Measurements from ENCODE around the gene KCNJ6.

KCNJ6 gene

GRCh38 chr21:37631319-37632117 lies 284.7 kb downstream of the KCNJ6 start:
- no peak for DNase-seq

GRCh38 chr21:37630872-37631271 lies 285.4 kb downstream of the KCNJ6 start:
- DNase-seq = no peak

GRCh38 chr21:37628362-37628761 lies 287.9 kb downstream of the KCNJ6 start:
- no peak for DNase-seq

GRCh38 chr21:37627561-37627960 lies 288.7 kb downstream of the KCNJ6 start:
- no peak for DNase-seq

- no peak for DNase-seq
Measured at GRCh38 chr21:37627074-37627473, 289.2 kb downstream of the KCNJ6 start.

GRCh38 chr21:37626320-37626719 lies 289.9 kb downstream of the KCNJ6 start:
- DNase-seq = no peak

- no peak for DNase-seq
Measured at GRCh38 chr21:37623689-37624088, 292.6 kb downstream of the KCNJ6 start.

- DNase-seq = no peak
Measured at GRCh38 chr21:37623183-37623582, 293.1 kb downstream of the KCNJ6 start.

GRCh38 chr21:37622755-37623154 lies 293.5 kb downstream of the KCNJ6 start:
- DNase-seq = no peak

- DNase-seq = no peak
Measured at GRCh38 chr21:37620401-37620800, 295.9 kb downstream of the KCNJ6 start.

- no peak for DNase-seq
Measured at GRCh38 chr21:37619464-37619974, 296.7 kb downstream of the KCNJ6 start.

- no peak for DNase-seq
Measured at GRCh38 chr21:37618081-37618480, 298.2 kb downstream of the KCNJ6 start.

- DNase-seq = no peak
Measured at GRCh38 chr21:37615962-37616361, 300.3 kb downstream of the KCNJ6 start.

GRCh38 chr21:37614351-37614875 lies 301.8 kb downstream of the KCNJ6 start:
- no peak for DNase-seq

- no peak for DNase-seq
Measured at GRCh38 chr21:37607081-37607480, 309.2 kb downstream of the KCNJ6 start.

GRCh38 chr21:37606549-37606948 lies 309.7 kb downstream of the KCNJ6 start:
- DNase-seq = no peak

- no peak for DNase-seq
Measured at GRCh38 chr21:37605006-37605405, 311.3 kb downstream of the KCNJ6 start.

GRCh38 chr21:37603129-37603528 lies 313.1 kb downstream of the KCNJ6 start:
- DNase-seq = no peak

- DNase-seq = no peak
Measured at GRCh38 chr21:37601915-37602314, 314.3 kb downstream of the KCNJ6 start.

- no peak for DNase-seq
Measured at GRCh38 chr21:37601027-37601426, 315.2 kb downstream of the KCNJ6 start.

- DNase-seq = no peak
Measured at GRCh38 chr21:37595944-37596343, 320.3 kb downstream of the KCNJ6 start.

GRCh38 chr21:37594472-37594951 lies 321.7 kb downstream of the KCNJ6 start:
- DNase-seq = no peak

GRCh38 chr21:37593740-37594471 lies 322.4 kb downstream of the KCNJ6 start:
- no peak for DNase-seq

GRCh38 chr21:37593015-37593414 lies 323.2 kb downstream of the KCNJ6 start:
- no peak for DNase-seq
